Activated T-cell treated with anti-CD3 and anti-CD28 coated beads, Interleukin-2, amount 50 U/mL, for 24 hours (primary cell): ENCODE data around the gene GPLD1.
A peak's percentile ranks its signal among the peaks of the same experiment; 100 is the strongest.
"Not testable (repeated sequence)": the region's sequence is repeated elsewhere in the genome, so short reads cannot be mapped to it uniquely, and the experiment has no call there.

Source experiments
- DNase-seq: peaks from one replicate; pipeline ENCODE4 v3.0.0-alpha.2; 2020
- H3K27ac Mint-ChIP-seq: 2 replicates; pipeline ENCODE4 v1.8.0; 2020; ENCODE audit warnings: mild to moderate bottlenecking, mixed read lengths
- H3K27me3 Mint-ChIP-seq: 2 replicates; pipeline ENCODE4 v1.8.0; 2020; ENCODE audit warnings: mixed read lengths
- H3K36me3 Mint-ChIP-seq: 2 replicates; pipeline ENCODE4 v1.8.0; 2020; ENCODE audit warnings: low read depth, mixed read lengths
- H3K4me1 Mint-ChIP-seq: 2 replicates; pipeline ENCODE4 v1.8.0; 2020; ENCODE audit warnings: low read depth, mixed read lengths
- H3K4me3 Mint-ChIP-seq: 2 replicates; pipeline ENCODE4 v1.8.0; 2020; ENCODE audit warnings: mild to moderate bottlenecking, moderate library complexity, mixed read lengths
- H3K9me3 Mint-ChIP-seq: 2 replicates; pipeline ENCODE4 v1.8.0; 2020; ENCODE audit warnings: mixed read lengths

Gene GPLD1

DNA sequence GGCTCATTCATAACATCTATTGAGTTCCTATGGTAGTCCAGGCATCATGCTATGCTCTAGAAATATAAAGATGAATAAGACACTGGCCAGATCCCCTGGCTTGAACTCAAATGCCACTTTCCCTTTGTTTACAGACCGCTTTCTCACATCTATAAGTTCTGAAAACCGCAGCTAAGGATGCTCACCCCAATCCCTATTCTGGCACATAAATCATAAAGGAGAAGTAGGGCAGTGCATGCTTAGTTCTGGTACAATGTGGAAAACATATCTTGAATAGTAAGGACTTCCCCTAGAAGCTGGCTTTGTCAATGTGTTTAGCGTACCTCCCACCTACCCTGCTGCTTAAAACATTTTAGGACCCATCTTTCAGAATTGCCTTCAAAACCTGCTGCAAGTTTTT, 60.2 kb downstream of the GPLD1 start:
- H3K4me1 Mint-ChIP-seq, result no peaks in the 10 kb centered on the region
- H3K36me3 Mint-ChIP-seq, result peaks cover 40% of the 10 kb centered on the region
- H3K4me3 Mint-ChIP-seq, result no peak overlapping the region
- no peaks in the 10 kb centered on the region for H3K9me3 Mint-ChIP-seq
- DNase-seq, result no peak
- H3K27me3 Mint-ChIP-seq, result no peaks in the 10 kb centered on the region
- H3K27ac Mint-ChIP-seq, result peak overlapping the region; percentile 3

DNA sequence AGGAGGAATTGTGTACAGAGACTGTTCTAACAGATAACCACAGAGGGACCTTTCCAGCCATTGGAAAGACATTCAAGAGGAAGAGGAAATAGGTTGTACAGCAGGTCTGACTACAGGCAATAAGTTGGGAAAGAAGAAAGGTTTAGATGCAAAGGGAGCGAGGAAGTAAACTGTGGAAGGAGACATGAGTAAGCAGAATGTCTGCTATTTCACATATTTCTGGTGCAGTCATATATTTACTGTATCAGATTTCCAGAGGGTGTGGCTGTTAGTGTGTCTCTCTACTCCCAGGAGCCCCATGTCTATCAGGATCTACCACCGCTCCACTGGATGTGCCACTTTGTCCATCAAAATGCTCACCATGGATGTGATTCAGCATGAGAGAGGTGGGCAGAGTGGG, 60.8 kb downstream of the GPLD1 start:
- Mint-ChIP-seq H3K27ac (peak overlapping the region; percentile 3), H3K36me3 (peaks cover 43% of the 10 kb centered on the region), H3K4me3 (no peak overlapping the region), H3K9me3 (no peaks in the 10 kb centered on the region), H3K27me3 (no peaks in the 10 kb centered on the region), H3K4me1 (no peaks in the 10 kb centered on the region)
- no peak for DNase-seq

GRCh38 chr6:24426729-24427446, 62.5 kb downstream of the GPLD1 start:
- H3K27me3 Mint-ChIP-seq, result no peaks in the 10 kb centered on the region
- H3K9me3 Mint-ChIP-seq, result no peaks in the 10 kb centered on the region
- DNase-seq, result no peak
- peaks cover 61% of the 10 kb centered on the region for H3K36me3 Mint-ChIP-seq
- no peak overlapping the region for H3K4me3 Mint-ChIP-seq
- H3K4me1 Mint-ChIP-seq, result no peaks in the 10 kb centered on the region
- H3K27ac Mint-ChIP-seq, result peak overlapping the region; percentile 16

GRCh38 chr6:24425091-24425490, 64.3 kb downstream of the GPLD1 start:
- Mint-ChIP-seq H3K27ac (no peak overlapping the region), H3K27me3 (no peaks in the 10 kb centered on the region), H3K4me1 (no peaks in the 10 kb centered on the region), H3K36me3 (peaks cover 77% of the 10 kb centered on the region), H3K4me3 (no peak overlapping the region), H3K9me3 (no peaks in the 10 kb centered on the region)
- DNase-seq, result no peak

DNA sequence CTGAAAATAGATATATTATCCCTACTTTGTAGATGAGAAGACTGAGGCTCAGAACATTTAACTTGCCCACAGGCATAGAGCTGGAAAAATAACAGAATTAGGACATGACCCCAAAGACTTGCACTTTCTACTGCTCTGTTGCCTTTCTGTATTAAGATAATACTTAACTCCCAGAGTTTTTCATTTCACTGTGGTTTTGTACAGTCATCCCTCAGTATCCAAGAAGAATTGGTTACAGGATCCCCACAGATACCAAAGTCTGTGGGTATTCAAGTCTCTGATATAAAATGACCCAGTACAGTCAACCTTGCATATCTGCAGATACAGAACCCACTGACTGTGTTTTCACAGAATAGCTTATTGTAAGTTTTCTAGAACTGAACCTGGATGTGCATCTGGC, 69.9 kb downstream of the GPLD1 start:
- no peak overlapping the region for H3K4me3 Mint-ChIP-seq
- no peak overlapping the region for H3K27ac Mint-ChIP-seq
- no peaks in the 10 kb centered on the region for H3K4me1 Mint-ChIP-seq
- H3K36me3 Mint-ChIP-seq, result peaks cover 90% of the 10 kb centered on the region
- H3K27me3 Mint-ChIP-seq, result no peaks in the 10 kb centered on the region
- no peaks in the 10 kb centered on the region for H3K9me3 Mint-ChIP-seq
- no peak for DNase-seq

DNA sequence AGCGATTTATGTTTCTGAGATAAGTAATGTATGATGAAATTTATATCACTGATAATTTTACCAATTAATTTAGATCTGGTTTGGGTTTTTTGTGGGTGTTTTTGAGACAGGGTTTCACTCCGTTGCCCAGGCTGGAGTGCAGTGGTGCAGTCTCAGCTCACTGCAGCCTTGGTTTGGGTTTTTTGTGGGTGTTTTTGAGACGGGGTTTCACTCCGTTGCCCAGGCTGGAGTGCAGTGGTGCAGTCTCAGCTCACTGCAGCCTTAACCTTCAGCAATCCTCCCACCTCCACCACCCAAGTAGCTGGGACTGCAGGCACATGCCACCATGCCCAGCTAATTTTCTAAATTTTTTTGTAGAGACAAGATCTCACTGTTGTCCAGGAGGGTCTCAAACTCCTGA, 73.6 kb downstream of the GPLD1 start:
- Mint-ChIP-seq H3K9me3 (no peaks in the 10 kb centered on the region), H3K27me3 (no peaks in the 10 kb centered on the region), H3K27ac (no peak overlapping the region), H3K4me3 (no peak overlapping the region), H3K36me3 (peaks cover 82% of the 10 kb centered on the region), H3K4me1 (no peaks in the 10 kb centered on the region)
- no peak for DNase-seq

GRCh38 chr6:24414531-24414930, 74.8 kb downstream of the GPLD1 start:
- H3K4me1 Mint-ChIP-seq, DNase-seq, H3K9me3 Mint-ChIP-seq, H3K27me3 Mint-ChIP-seq, H3K27ac Mint-ChIP-seq, H3K4me3 Mint-ChIP-seq: not testable (repeated sequence)
- H3K36me3 Mint-ChIP-seq, result peaks cover 80% of the 10 kb centered on the region

- H3K4me1 Mint-ChIP-seq, result peaks cover 18% of the 10 kb centered on the region
- H3K36me3 Mint-ChIP-seq, result peaks cover 83% of the 10 kb centered on the region
- H3K9me3 Mint-ChIP-seq, result no peaks in the 10 kb centered on the region
These were observed 77.1 kb downstream of the GPLD1 start for GRCh38 chr6:24412294-24412693.

GRCh38 chr6:24410622-24411021, 78.8 kb downstream of the GPLD1 start:
- H3K27me3 Mint-ChIP-seq, result no peaks in the 10 kb centered on the region
- H3K9me3 Mint-ChIP-seq, result no peaks in the 10 kb centered on the region
- no peak for DNase-seq
- H3K4me3 Mint-ChIP-seq, result no peak overlapping the region
- peaks cover 72% of the 10 kb centered on the region for H3K36me3 Mint-ChIP-seq
- peak overlapping the region; percentile 49 for H3K27ac Mint-ChIP-seq
- peaks cover 18% of the 10 kb centered on the region for H3K4me1 Mint-ChIP-seq

More at GRCh38 chr6:24412294-24412693, 77.1 kb downstream of the GPLD1 start:
- DNase-seq, result no peak
- H3K27ac Mint-ChIP-seq, result peak overlapping the region; percentile 5
- H3K4me3 Mint-ChIP-seq, result no peak overlapping the region
- no peaks in the 10 kb centered on the region for H3K27me3 Mint-ChIP-seq

DNA sequence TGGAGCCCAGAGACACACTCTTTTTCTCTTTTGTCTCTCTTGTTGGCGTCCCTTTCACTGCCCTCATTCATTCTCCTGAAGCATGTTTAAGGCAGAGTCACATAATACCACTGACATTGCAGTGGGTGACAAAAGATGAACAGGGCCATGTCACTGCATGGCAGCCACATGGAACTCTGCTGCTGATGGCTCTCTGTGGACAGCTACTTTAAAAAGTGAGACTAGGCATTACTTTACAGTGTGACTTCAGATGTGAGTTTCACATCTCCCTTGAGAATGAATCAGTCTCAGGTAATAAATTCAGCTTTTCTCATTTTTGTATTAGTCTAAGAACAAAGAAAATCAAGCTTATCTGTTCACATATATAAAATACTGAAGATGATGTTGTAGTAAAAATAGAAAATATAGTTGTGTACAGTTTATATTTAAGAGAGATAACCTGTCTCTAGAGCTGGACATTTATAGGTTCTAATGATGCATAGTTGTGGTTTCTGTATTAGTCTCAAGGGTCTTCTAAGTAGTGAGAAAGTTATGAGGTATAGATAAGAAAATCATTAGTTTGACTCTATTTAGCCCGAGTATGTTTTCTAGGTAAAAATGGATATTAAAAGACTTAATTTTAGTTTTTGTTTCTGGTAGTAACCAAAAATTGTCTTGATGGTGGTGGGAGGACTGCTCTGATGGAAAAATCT, 80.5 kb downstream of the GPLD1 start:
- H3K36me3 Mint-ChIP-seq, result peaks cover 75% of the 10 kb centered on the region
- DNase-seq, result no peak
- no peaks in the 10 kb centered on the region for H3K27me3 Mint-ChIP-seq
- peaks cover 33% of the 10 kb centered on the region for H3K4me1 Mint-ChIP-seq
- no peaks in the 10 kb centered on the region for H3K9me3 Mint-ChIP-seq
- peak overlapping the region; percentile 33 for H3K27ac Mint-ChIP-seq
- H3K4me3 Mint-ChIP-seq, result no peak overlapping the region

- peaks cover 55% of the 10 kb centered on the region for H3K36me3 Mint-ChIP-seq
- H3K4me1 Mint-ChIP-seq, result peaks cover 51% of the 10 kb centered on the region
- H3K27ac Mint-ChIP-seq, result no peak overlapping the region
- no peak overlapping the region for H3K4me3 Mint-ChIP-seq
- H3K9me3 Mint-ChIP-seq, result no peaks in the 10 kb centered on the region
- peaks cover 7% of the 10 kb centered on the region for H3K27me3 Mint-ChIP-seq
- no peak for DNase-seq
These were observed 84.1 kb downstream of the GPLD1 start for GRCh38 chr6:24405262-24405661.

DNA sequence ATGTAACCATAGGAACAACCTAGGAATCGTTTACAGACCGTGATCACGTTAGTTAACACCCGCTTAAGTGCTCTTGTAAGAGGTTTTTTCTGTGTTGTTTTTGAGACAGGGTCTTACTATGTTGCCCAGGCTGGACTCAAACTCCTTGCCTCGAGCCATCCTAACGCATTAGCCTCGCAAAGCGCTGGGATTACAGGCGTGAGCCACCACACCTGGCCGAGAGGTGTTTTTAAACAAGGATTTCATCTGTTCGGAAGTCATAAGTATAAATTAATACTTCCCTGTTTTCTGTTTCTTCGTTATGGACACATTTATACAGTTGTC, 85.9 kb downstream of the GPLD1 start:
- Mint-ChIP-seq H3K36me3 (peaks cover 41% of the 10 kb centered on the region), H3K27me3 (peaks cover 22% of the 10 kb centered on the region), H3K27ac (peak overlapping the region; percentile 87), H3K4me3 (peak overlapping the region; percentile 95), H3K9me3 (no peaks in the 10 kb centered on the region), H3K4me1 (peaks cover 43% of the 10 kb centered on the region)
- no peak for DNase-seq

DNA sequence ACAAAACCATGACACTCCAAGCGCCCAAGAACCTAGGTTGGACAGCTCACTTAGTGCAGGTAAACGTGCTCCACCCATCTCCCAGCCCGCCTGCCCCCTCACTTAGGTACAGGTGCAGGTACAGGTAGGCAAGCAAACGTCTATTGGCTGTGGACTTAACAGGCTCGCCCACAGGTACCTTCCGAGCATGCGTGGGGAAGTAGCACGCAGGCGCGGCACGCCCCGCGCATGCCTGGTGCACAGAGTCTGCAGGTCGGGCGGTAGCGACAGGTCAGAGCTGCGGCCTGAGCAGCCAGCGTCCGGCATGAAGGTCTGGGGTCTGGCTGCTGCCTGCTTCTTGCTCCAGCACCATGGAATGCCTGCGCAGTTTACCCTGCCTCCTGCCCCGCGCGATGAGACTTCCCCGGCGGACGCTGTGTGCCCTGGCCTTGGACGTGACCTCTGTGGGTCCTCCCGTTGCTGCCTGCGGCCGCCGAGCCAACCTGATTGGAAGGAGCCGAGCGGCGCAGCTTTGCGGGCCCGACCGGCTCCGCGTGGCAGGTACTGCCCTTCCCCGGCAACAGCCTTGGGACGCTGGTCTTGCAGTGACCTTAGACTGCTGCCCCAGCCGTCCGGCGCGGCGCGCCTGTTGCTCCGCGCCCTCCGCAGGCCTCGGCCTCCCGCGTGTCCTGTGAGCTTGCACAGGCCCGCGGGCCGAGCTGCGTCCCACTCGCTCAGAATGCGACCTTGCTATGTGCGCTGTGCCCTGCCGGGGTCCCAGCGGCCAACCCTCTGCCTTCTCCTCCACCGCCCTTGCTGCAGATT, 86.5 kb downstream of the GPLD1 start, which contains the start of gene MRS2:
Gene MRS2, plus strand, starts transcription at position 240 of the 804 bp plus-strand sequence. Its CDS starts 111 bp downstream, at position 351.
- peaks cover 35% of the 10 kb centered on the region for H3K36me3 Mint-ChIP-seq
- H3K27ac Mint-ChIP-seq, result peak within 1 kb of the TSS; percentile 87
- H3K27me3 Mint-ChIP-seq, result peaks cover 23% of the 10 kb centered on the region
- peak; percentile 87 for DNase-seq
- H3K4me1 Mint-ChIP-seq, result peaks cover 41% of the 10 kb centered on the region
- H3K4me3 Mint-ChIP-seq, result peak within 1 kb of the TSS; percentile 95
- H3K9me3 Mint-ChIP-seq, result no peaks in the 10 kb centered on the region

GRCh38 chr6:24401458-24401857, 87.9 kb downstream of the GPLD1 start:
- H3K9me3 Mint-ChIP-seq, result peaks cover 2% of the 10 kb centered on the region
- DNase-seq, result no peak
- H3K27me3 Mint-ChIP-seq, result peaks cover 37% of the 10 kb centered on the region
- peaks cover 28% of the 10 kb centered on the region for H3K36me3 Mint-ChIP-seq
- H3K4me3 Mint-ChIP-seq, result no peak overlapping the region
- peaks cover 36% of the 10 kb centered on the region for H3K4me1 Mint-ChIP-seq
- no peak overlapping the region for H3K27ac Mint-ChIP-seq
